T-helper 1 cell treated with Interleukin-12 subunit alpha and Interleukin-12 subunit beta and Interleukin-4 antibody, amounts not matched to agents 30 μg/mL and 1 μg/mL, for 36 hours (primary cell): ENCODE measurements around the gene CALY.
"Not testable (repeated sequence)": the region's sequence is repeated elsewhere in the genome, so short reads cannot be mapped to it uniquely, and the experiment has no call there.

ENCODE experiments used
- H3K27ac Mint-ChIP-seq: one replicate; pipeline ENCODE4 v1.8.0; 2021; ENCODE audit warnings: mild to moderate bottlenecking, mixed read lengths
- H3K27me3 Mint-ChIP-seq: one replicate; pipeline ENCODE4 v1.8.0; 2021; ENCODE audit warnings: low read depth, mixed read lengths
- H3K36me3 Mint-ChIP-seq: one replicate; pipeline ENCODE4 v1.8.0; 2021; ENCODE audit warnings: low read depth, mixed read lengths
- H3K4me1 Mint-ChIP-seq: one replicate; pipeline ENCODE4 v1.8.0; 2021; ENCODE audit warnings: low read depth, mixed read lengths
- H3K4me3 Mint-ChIP-seq: one replicate; pipeline ENCODE4 v1.8.0; 2021; ENCODE audit warnings: mild to moderate bottlenecking, moderate library complexity, mixed read lengths
- H3K9me3 Mint-ChIP-seq: one replicate; pipeline ENCODE4 v1.8.0; 2021; ENCODE audit warnings: mixed read lengths

The CALY gene

GRCh38 chr10:133322064-133322709 is 14.5 kb downstream of the CALY start:
- not testable (repeated sequence) for H3K4me1 Mint-ChIP-seq, H3K27ac Mint-ChIP-seq, H3K9me3 Mint-ChIP-seq, H3K36me3 Mint-ChIP-seq, H3K4me3 Mint-ChIP-seq
- peaks cover 32% of the 10 kb centered on the region for H3K27me3 Mint-ChIP-seq

- H3K36me3 Mint-ChIP-seq, H3K4me3 Mint-ChIP-seq, H3K9me3 Mint-ChIP-seq, H3K27ac Mint-ChIP-seq, H3K4me1 Mint-ChIP-seq: not testable (repeated sequence)
- H3K27me3 Mint-ChIP-seq = peaks cover 19% of the 10 kb centered on the region
Measured at GRCh38 chr10:133320852-133321422, 15.8 kb downstream of the CALY start.

GRCh38 chr10:133318494-133319127 is 18.1 kb downstream of the CALY start:
- peaks cover 15% of the 10 kb centered on the region for H3K27me3 Mint-ChIP-seq
- no peak overlapping the region for H3K27ac Mint-ChIP-seq
- no peaks in the 10 kb centered on the region for H3K36me3 Mint-ChIP-seq
- peaks cover 11% of the 10 kb centered on the region for H3K4me1 Mint-ChIP-seq
- H3K9me3 Mint-ChIP-seq = no peaks in the 10 kb centered on the region
- peak overlapping the region; percentile 58 for H3K4me3 Mint-ChIP-seq

GRCh38 chr10:133316732-133317131 is 20.0 kb downstream of the CALY start:
- peaks cover 11% of the 10 kb centered on the region for H3K27me3 Mint-ChIP-seq
- peaks cover 2% of the 10 kb centered on the region for H3K36me3 Mint-ChIP-seq
- H3K9me3 Mint-ChIP-seq = no peaks in the 10 kb centered on the region
- H3K4me3 Mint-ChIP-seq = no peak overlapping the region
- no peak overlapping the region for H3K27ac Mint-ChIP-seq
- peaks cover 11% of the 10 kb centered on the region for H3K4me1 Mint-ChIP-seq

- Mint-ChIP-seq H3K27me3 (peaks cover 11% of the 10 kb centered on the region), H3K9me3 (no peaks in the 10 kb centered on the region), H3K4me3 (no peak overlapping the region), H3K27ac (peak overlapping the region; percentile 34), H3K36me3 (peaks cover 3% of the 10 kb centered on the region), H3K4me1 (peaks cover 11% of the 10 kb centered on the region)
Measured at GRCh38 chr10:133316266-133316665, 20.4 kb downstream of the CALY start.

GRCh38 chr10:133315847-133316246 is 20.8 kb downstream of the CALY start:
- Mint-ChIP-seq H3K4me3 (no peak overlapping the region), H3K9me3 (no peaks in the 10 kb centered on the region), H3K27ac (no peak overlapping the region), H3K36me3 (peaks cover 3% of the 10 kb centered on the region), H3K27me3 (peaks cover 11% of the 10 kb centered on the region), H3K4me1 (peaks cover 11% of the 10 kb centered on the region)

GRCh38 chr10:133314911-133315310 is 21.8 kb downstream of the CALY start:
- Mint-ChIP-seq H3K27ac (no peak overlapping the region), H3K4me3 (no peak overlapping the region), H3K9me3 (no peaks in the 10 kb centered on the region), H3K27me3 (peaks cover 6% of the 10 kb centered on the region), H3K36me3 (peaks cover 5% of the 10 kb centered on the region), H3K4me1 (peaks cover 11% of the 10 kb centered on the region)

GRCh38 chr10:133313192-133313591 is 23.5 kb downstream of the CALY start:
- Mint-ChIP-seq H3K4me3 (no peak overlapping the region), H3K27me3 (no peaks in the 10 kb centered on the region), H3K27ac (no peak overlapping the region), H3K9me3 (no peaks in the 10 kb centered on the region), H3K36me3 (peaks cover 6% of the 10 kb centered on the region), H3K4me1 (peaks cover 10% of the 10 kb centered on the region)

GRCh38 chr10:133312769-133313145 is 23.9 kb downstream of the CALY start:
- H3K27ac Mint-ChIP-seq = no peak overlapping the region
- H3K4me3 Mint-ChIP-seq = no peak overlapping the region
- peaks cover 15% of the 10 kb centered on the region for H3K4me1 Mint-ChIP-seq
- H3K27me3 Mint-ChIP-seq = no peaks in the 10 kb centered on the region
- no peaks in the 10 kb centered on the region for H3K9me3 Mint-ChIP-seq
- peaks cover 10% of the 10 kb centered on the region for H3K36me3 Mint-ChIP-seq

GRCh38 chr10:133312016-133312768 is 24.5 kb downstream of the CALY start:
- Mint-ChIP-seq H3K4me3 (no peak overlapping the region), H3K9me3 (no peaks in the 10 kb centered on the region), H3K36me3 (peaks cover 11% of the 10 kb centered on the region), H3K27ac (no peak overlapping the region), H3K27me3 (no peaks in the 10 kb centered on the region), H3K4me1 (peaks cover 20% of the 10 kb centered on the region)

- no peak overlapping the region for H3K27ac Mint-ChIP-seq
- no peak overlapping the region for H3K4me3 Mint-ChIP-seq
- peaks cover 22% of the 10 kb centered on the region for H3K4me1 Mint-ChIP-seq
Measured at GRCh38 chr10:133311570-133311969, 25.1 kb downstream of the CALY start.

GRCh38 chr10:133310789-133311188 is 25.9 kb downstream of the CALY start:
- no peaks in the 10 kb centered on the region for H3K27me3 Mint-ChIP-seq
- peaks cover 20% of the 10 kb centered on the region for H3K4me1 Mint-ChIP-seq
- H3K9me3 Mint-ChIP-seq = no peaks in the 10 kb centered on the region
- H3K27ac Mint-ChIP-seq = no peak overlapping the region
- H3K4me3 Mint-ChIP-seq = peak overlapping the region; percentile 4
- peaks cover 11% of the 10 kb centered on the region for H3K36me3 Mint-ChIP-seq

More at GRCh38 chr10:133311570-133311969, 25.1 kb downstream of the CALY start:
- H3K36me3 Mint-ChIP-seq = peaks cover 11% of the 10 kb centered on the region
- H3K27me3 Mint-ChIP-seq = no peaks in the 10 kb centered on the region
- no peaks in the 10 kb centered on the region for H3K9me3 Mint-ChIP-seq

GRCh38 chr10:133310399-133310755 is 26.3 kb downstream of the CALY start:
- Mint-ChIP-seq H3K4me1 (peaks cover 20% of the 10 kb centered on the region), H3K9me3 (no peaks in the 10 kb centered on the region), H3K4me3 (peak overlapping the region; percentile 4), H3K27ac (no peak overlapping the region), H3K27me3 (no peaks in the 10 kb centered on the region), H3K36me3 (peaks cover 11% of the 10 kb centered on the region)

- Mint-ChIP-seq H3K36me3 (peaks cover 11% of the 10 kb centered on the region), H3K4me3 (peak overlapping the region; percentile 73), H3K27ac (no peak overlapping the region), H3K4me1 (peaks cover 21% of the 10 kb centered on the region), H3K27me3 (no peaks in the 10 kb centered on the region), H3K9me3 (no peaks in the 10 kb centered on the region)
Measured at GRCh38 chr10:133309720-133310398, 26.8 kb downstream of the CALY start.
